Stimulated activated CD8-positive, alpha-beta memory T cell treated with anti-CD3 and anti-CD28 coated beads, Interleukin-4, amount 100 ng/mL, for 4 hours (primary cell): ENCODE data around the gene SYNE4.
"Not testable (repeated sequence)": the region's sequence is repeated elsewhere in the genome, so short reads cannot be mapped to it uniquely, and the experiment has no call there.

Experiments
- DNase-seq, 2 donors: peaks; one replicate each; pipeline ENCODE4 v3.0.0-alpha.2; 2020; ENCODE audit warnings: low read depth in 2 of 2, low spot score in 1 of 2

Gene SYNE4

GRCh38 chr19:36008336-36008978, at the start of gene SYNE4:
Gene SYNE4, minus strand, starts transcription at chr19:36008813. Its CDS starts 132 bp downstream, at chr19:36008681.
- DNase-seq = no peak

GRCh38 chr19:36054733-36055686, 46.4 kb upstream of the SYNE4 start, which contains the start of gene WDR62:
Gene WDR62, plus strand, starts transcription at chr19:36054897. Its CDS starts 75 bp downstream, at chr19:36054972.
- DNase-seq = peak; percentile 88 to 90

GRCh38 chr19:36054119-36054732, 45.6 kb upstream of the SYNE4 start, which contains the start of gene THAP8:
Gene THAP8, minus strand, starts transcription at chr19:36054285. Its CDS starts 68 bp downstream, at chr19:36054217.
- DNase-seq = peak; percentile 99 to 100

GRCh38 chr19:36051637-36052036, 43.0 kb upstream of the SYNE4 start:
- DNase-seq = no peak

GRCh38 chr19:36051236-36051635, 42.6 kb upstream of the SYNE4 start:
- no peak for DNase-seq

- DNase-seq = no peak
These were observed 40.6 kb upstream of the SYNE4 start for GRCh38 chr19:36049080-36049698.

- DNase-seq = no peak
These were observed 39.2 kb upstream of the SYNE4 start for GRCh38 chr19:36047835-36048234.

- no peak for DNase-seq
These were observed 37.9 kb upstream of the SYNE4 start for GRCh38 chr19:36046443-36047050.

- no peak for DNase-seq
These were observed 35.3 kb upstream of the SYNE4 start for GRCh38 chr19:36043952-36044351.

- DNase-seq = no peak
These were observed 33.2 kb upstream of the SYNE4 start for GRCh38 chr19:36041831-36042230.

GRCh38 chr19:36041092-36041491, 32.5 kb upstream of the SYNE4 start:
- not testable (repeated sequence) for DNase-seq

- no peak for DNase-seq
These were observed 31.9 kb upstream of the SYNE4 start for GRCh38 chr19:36040495-36040894.

- DNase-seq = peak; percentile 10 to 29
These were observed 23.9 kb upstream of the SYNE4 start, which contains the start of gene CLIP3 for GRCh38 chr19:36032251-36033104. Gene CLIP3, minus strand, starts transcription at chr19:36032873. Its CDS starts 516 bp downstream, at chr19:36032357.

- DNase-seq = no peak
These were observed 22.7 kb upstream of the SYNE4 start for GRCh38 chr19:36031308-36031707.

GRCh38 chr19:36030264-36031148, 21.9 kb upstream of the SYNE4 start:
- DNase-seq = no peak

- no peak for DNase-seq
These were observed 19.9 kb upstream of the SYNE4 start for GRCh38 chr19:36028313-36029041.

GRCh38 chr19:36027696-36028095, 19.1 kb upstream of the SYNE4 start:
- DNase-seq = no peak
